PFSK-1 (cell line): ENCODE data around the gene GPR153.

ENCODE experiments used
- FOXP2 ChIP-seq: optimal IDR thresholded peaks from 2 replicates; pipeline ENCODE3; 2011; ENCODE audit warnings: borderline replicate concordance, control low read depth, inconsistent platforms; ENCODE audit not compliant: insufficient read depth; ENCODE audit errors: extremely low read length, extremely low read depth
- POLR2AphosphoS5 ChIP-seq: IDR thresholded peaks from 2 replicates; pipeline ENCODE4 v1.6.1; 2012; ENCODE audit warnings: low read depth, mild to moderate bottlenecking, control low read depth, low read length, moderate library complexity
- SIN3A ChIP-seq: IDR thresholded peaks from 2 replicates; pipeline ENCODE4 v1.6.1; 2012; ENCODE audit warnings: mild to moderate bottlenecking, low read length, moderate library complexity, borderline replicate concordance; ENCODE audit not compliant: insufficient read depth
- TAF1 ChIP-seq: IDR thresholded peaks from 2 replicates; pipeline ENCODE4 v1.6.1; 2012; ENCODE audit warnings: low read length, control low read depth, borderline replicate concordance; ENCODE audit not compliant: insufficient read depth
- TF ChIP-seq, protein P1 (sequence below), 2 experiments: IDR thresholded peaks; 2 replicates each; pipeline versions ENCODE4 v1.6.1 to v1.8.0; 2011 to 2012; ENCODE audit warnings: low read depth in 2 of 2, low read length in 2 of 2, control low read depth in 1 of 2, inconsistent platforms in 1 of 2, mild to moderate bottlenecking in 1 of 2, moderate library complexity in 1 of 2; ENCODE audit not compliant: insufficient read depth in 1 of 2

Gene GPR153

DNA sequence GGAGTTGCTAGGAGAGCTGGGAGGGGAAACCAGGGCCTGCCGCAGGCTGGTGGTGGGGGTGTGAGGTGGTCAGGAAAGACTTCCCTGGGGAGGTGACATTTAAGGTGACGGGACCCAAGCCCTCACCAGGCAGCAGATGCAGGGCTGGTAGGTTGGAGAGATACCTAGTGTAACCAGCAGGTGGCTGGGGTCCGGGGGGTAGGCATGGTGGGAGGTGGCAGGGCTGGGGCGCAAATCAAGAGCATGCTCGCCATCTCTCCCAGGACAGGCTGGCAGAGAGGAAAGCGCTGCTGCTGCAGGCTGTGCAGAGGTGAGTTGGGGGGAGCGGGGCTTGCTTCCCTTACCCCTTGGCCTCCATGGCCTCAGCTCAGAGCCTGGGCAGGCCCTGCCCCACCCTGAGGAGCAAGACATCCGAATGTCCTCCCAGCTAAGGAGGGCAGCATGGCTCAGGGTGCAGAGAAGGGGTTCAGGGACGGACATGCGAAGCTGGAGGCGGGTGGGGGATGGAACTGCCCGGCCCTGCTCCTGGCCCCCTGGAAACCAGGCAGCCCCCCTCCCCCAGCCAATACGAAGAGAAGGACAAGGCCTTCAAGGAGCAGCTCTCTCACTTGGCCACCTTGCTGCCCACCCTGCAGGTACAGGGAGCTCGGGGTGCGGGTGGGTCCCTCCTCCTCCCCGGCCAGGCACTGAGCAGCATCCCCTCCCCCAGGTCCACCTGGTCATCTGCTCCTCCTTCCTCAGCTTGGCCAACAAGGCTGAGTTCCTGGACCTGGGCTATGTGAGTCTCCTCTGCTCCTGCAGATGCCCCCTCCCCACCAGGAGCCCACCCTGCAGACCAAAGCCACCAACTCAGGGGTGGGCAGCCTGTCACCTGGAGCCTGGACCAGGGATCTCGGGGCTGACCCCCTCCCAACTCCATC is 51.0 kb downstream of the GPR153 start:
- TF ChIP-seq, protein P1, sequence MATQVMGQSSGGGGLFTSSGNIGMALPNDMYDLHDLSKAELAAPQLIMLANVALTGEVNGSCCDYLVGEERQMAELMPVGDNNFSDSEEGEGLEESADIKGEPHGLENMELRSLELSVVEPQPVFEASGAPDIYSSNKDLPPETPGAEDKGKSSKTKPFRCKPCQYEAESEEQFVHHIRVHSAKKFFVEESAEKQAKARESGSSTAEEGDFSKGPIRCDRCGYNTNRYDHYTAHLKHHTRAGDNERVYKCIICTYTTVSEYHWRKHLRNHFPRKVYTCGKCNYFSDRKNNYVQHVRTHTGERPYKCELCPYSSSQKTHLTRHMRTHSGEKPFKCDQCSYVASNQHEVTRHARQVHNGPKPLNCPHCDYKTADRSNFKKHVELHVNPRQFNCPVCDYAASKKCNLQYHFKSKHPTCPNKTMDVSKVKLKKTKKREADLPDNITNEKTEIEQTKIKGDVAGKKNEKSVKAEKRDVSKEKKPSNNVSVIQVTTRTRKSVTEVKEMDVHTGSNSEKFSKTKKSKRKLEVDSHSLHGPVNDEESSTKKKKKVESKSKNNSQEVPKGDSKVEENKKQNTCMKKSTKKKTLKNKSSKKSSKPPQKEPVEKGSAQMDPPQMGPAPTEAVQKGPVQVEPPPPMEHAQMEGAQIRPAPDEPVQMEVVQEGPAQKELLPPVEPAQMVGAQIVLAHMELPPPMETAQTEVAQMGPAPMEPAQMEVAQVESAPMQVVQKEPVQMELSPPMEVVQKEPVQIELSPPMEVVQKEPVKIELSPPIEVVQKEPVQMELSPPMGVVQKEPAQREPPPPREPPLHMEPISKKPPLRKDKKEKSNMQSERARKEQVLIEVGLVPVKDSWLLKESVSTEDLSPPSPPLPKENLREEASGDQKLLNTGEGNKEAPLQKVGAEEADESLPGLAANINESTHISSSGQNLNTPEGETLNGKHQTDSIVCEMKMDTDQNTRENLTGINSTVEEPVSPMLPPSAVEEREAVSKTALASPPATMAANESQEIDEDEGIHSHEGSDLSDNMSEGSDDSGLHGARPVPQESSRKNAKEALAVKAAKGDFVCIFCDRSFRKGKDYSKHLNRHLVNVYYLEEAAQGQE (IDR thresholded peaks at IDR 0.05; ENCODE audit: insufficient read depth in 1 of 2, low read depth in 2 of 2, low read length in 2 of 2): no peak
- TF ChIP-seq TAF1 (no peak), POLR2AphosphoS5 (no peak), SIN3A (no peak)

DNA sequence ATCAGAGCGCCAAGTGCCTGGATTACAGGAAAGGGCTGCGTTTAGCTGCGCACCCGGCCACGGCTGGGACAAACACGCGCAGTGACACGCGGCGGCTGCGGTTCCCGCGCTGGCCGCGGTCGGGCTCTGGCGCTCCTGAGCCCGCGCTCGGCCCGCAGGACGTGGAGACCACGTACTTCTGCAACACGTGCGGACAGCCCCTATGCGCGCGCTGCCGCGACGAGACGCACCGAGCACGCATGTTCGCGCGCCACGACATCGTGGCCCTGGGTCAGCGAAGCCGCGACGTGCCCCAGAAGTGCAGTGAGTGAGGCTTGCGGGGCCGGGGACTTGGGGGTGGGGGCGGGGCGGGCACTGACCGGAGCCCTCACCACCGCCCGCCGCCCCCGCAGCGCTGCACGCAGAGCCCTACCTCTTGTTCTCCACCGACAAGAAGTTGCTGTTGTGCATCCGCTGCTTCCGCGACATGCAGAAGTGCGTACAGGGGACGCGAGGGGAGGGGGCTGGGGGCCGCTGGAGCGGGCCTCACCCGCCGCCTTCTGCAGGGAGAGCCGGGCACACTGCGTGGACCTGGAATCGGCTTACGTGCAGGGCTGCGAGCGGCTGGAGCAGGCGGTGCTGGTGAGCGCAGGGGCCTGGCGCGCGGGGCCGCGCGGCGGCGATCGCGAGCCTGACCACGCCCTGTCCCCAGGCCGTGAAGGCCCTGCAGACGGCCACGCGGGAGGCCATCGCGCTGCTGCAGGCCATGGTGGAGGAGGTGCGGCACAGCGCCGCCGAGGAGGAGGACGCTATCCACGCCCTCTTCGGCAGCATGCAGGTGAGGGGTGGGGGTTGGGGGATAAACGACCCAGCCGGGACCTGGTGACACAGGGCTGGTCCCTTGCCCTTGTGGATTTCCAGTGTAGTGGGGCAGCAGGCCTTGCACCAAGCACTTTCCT is 51.9 kb downstream of the GPR153 start:
- TF ChIP-seq TAF1: peak; percentile 23; the same call in 1 of the 2 replicates
- peak; percentile 81; the same call in 1 of the 2 replicates for TF ChIP-seq SIN3A
- TF ChIP-seq, protein P1 (IDR thresholded peaks at IDR 0.05; ENCODE audit: insufficient read depth in 1 of 2, low read depth in 2 of 2, low read length in 2 of 2): peak; percentile 18 to 53; a peak in 1 of 4 replicates
- TF ChIP-seq POLR2AphosphoS5: peak; percentile 45; the same call in 1 of the 2 replicates
- peak; percentile 82 for TF ChIP-seq FOXP2

GRCh38 chr1:6207921-6208320 is 53.0 kb downstream of the GPR153 start:
- no peak for TF ChIP-seq POLR2AphosphoS5
- no peak for TF ChIP-seq TAF1
- no peak for TF ChIP-seq FOXP2
- TF ChIP-seq, protein P1 (IDR thresholded peaks at IDR 0.05; ENCODE audit: insufficient read depth in 1 of 2, low read depth in 2 of 2, low read length in 2 of 2): no peak
- no peak for TF ChIP-seq SIN3A

GRCh38 chr1:6207075-6207885 is 53.6 kb downstream of the GPR153 start:
- TF ChIP-seq, protein P1 (IDR thresholded peaks at IDR 0.05; ENCODE audit: insufficient read depth in 1 of 2, low read depth in 2 of 2, low read length in 2 of 2): no peak
- TF ChIP-seq TAF1: no peak
- TF ChIP-seq SIN3A: no peak
- TF ChIP-seq FOXP2: no peak
- no peak for TF ChIP-seq POLR2AphosphoS5
